ENCODE data around the gene CAPN10. TPM values are rescaled to one million over a fixed set of nuclear protein-coding genes. Genes with fewer than 3 reads are reported as not detected.
A peak's percentile ranks its signal among the peaks of the same experiment; 100 is the strongest.

CAPN10 gene
- total RNA-seq, 1 experiment from 2014 or later = 61.3 TPM

GRCh38 chr2:240640939-240641338 lies 54.4 kb downstream of the CAPN10 start:
- DNase-seq (ENCODE audit: low spot score) (peak; percentile 82), ATAC-seq (peak; percentile 97)
- H3K27ac Mint-ChIP-seq = no peak overlapping the region
- TF ChIP-seq ZBTB21 (CRISPR knock-in tag; IDR thresholded peaks at IDR 0.05; ENCODE audit: borderline replicate concordance) = no peak
- TF ChIP-seq CTCF (IDR thresholded peaks at IDR 0.05) = peak; percentile 43
- peaks cover 3% of the 10 kb centered on the region; the same call in 1 of the 2 replicates for H3K27me3 Mint-ChIP-seq (ENCODE audit: low read depth)
- H3K9me3 Mint-ChIP-seq = no peaks in the 10 kb centered on the region
- ChIA-PET POLR2A (no interaction called here), CTCF (interaction anchor here (0.6 to 1.4 kb wide), 26 partner anchors 8 to 144 kb away, joined by 3 to 16 read pairs (median 4); partner anchors contain the start of genes ANKMY1 and CAPN10)
- no peaks in the 10 kb centered on the region for H3K36me3 Mint-ChIP-seq
- no peaks in the 10 kb centered on the region for H3K4me1 Mint-ChIP-seq
- H3K4me3 Mint-ChIP-seq = no peak overlapping the region

GRCh38 chr2:240642061-240642805 lies 55.7 kb downstream of the CAPN10 start:
- ChIA-PET POLR2A (no interaction called here), CTCF (no interaction called here)
- Mint-ChIP-seq H3K4me3 (no peak overlapping the region), H3K9me3 (no peaks in the 10 kb centered on the region), H3K27me3 (ENCODE audit: low read depth) (peaks cover 3% of the 10 kb centered on the region; the same call in 1 of the 2 replicates), H3K27ac (no peak overlapping the region), H3K36me3 (no peaks in the 10 kb centered on the region), H3K4me1 (no peaks in the 10 kb centered on the region)
- no peak for DNase-seq (ENCODE audit: low spot score)
- ATAC-seq = no peak
- TF ChIP-seq AFF4 (CRISPR knock-in tag; IDR thresholded peaks at IDR 0.05; ENCODE audit: borderline replicate concordance) (no peak), OVOL2 (CRISPR knock-in tag; IDR thresholded peaks at IDR 0.05; ENCODE audit: borderline replicate concordance) (no peak), ATF1 (CRISPR knock-in tag; IDR thresholded peaks at IDR 0.05) (no peak), TEAD4 (CRISPR knock-in tag; IDR thresholded peaks at IDR 0.05) (no peak), ELF4 (CRISPR knock-in tag; IDR thresholded peaks at IDR 0.05; ENCODE audit: low read depth) (no peak), NFE2L1 (CRISPR knock-in tag; IDR thresholded peaks at IDR 0.05) (no peak), ZNF671 (CRISPR knock-in tag; IDR thresholded peaks at IDR 0.05) (no peak), SOX15 (CRISPR knock-in tag; IDR thresholded peaks at IDR 0.05) (no peak), TCF7 (CRISPR knock-in tag; IDR thresholded peaks at IDR 0.05; ENCODE audit: low read depth) (no peak), RORB (CRISPR knock-in tag; IDR thresholded peaks at IDR 0.05) (no peak), ZNF138 (CRISPR knock-in tag; conservative IDR thresholded peaks at IDR 0.05) (no peak), ATF6 (CRISPR knock-in tag; IDR thresholded peaks at IDR 0.05) (no peak), USF2 (CRISPR knock-in tag; IDR thresholded peaks at IDR 0.05) (no peak), NR2C2 (CRISPR knock-in tag; IDR thresholded peaks at IDR 0.05) (no peak), USF1 (CRISPR knock-in tag; IDR thresholded peaks at IDR 0.05) (no peak), CTCF (IDR thresholded peaks at IDR 0.05) (no peak), TP53 (CRISPR knock-in tag; IDR thresholded peaks at IDR 0.05) (no peak)
